Endothelial cell of umbilical vein (primary cell): ENCODE results near the gene TRPC3. TPM values are rescaled to one million over a fixed set of nuclear protein-coding genes. Genes with fewer than 3 reads are reported as not detected.

Experiments used
- BruUV-seq: library from RNA; stranded (reverse); fragments of 400-500 nt; replicated peaks from 2 replicates; lab custom pipeline; 2021; lab: Mats Ljungman, UMichigan
- CTCF ChIA-PET: fragments of 300-600, 350-600 bp; sonication (Branson Sonifier 250); formaldehyde crosslinking; loops from one replicate; lab custom pipeline; 2021; ENCODE audit warnings: antibody characterized with exemption, inconsistent platforms; lab: Charles Lee
- POLR2A ChIA-PET: fragments of 300-600, 350-600 bp; sonication (Branson Sonifier 250); formaldehyde crosslinking; loops from one replicate; lab custom pipeline; 2021; ENCODE audit warnings: antibody characterized with exemption, inconsistent platforms; lab: Charles Lee
- DNase-seq: peaks from one replicate; pipeline ENCODE4 v3.0.0-alpha.2; 2011; ENCODE audit warnings: low read depth, low spot score
- FAIRE-seq: peaks from 2 replicates; lab custom pipeline; 2011; peaks lifted over from hg19 to GRCh38; lab: Jason Lieb, UNC
- H2AFZ ChIP-seq: 2 replicates; pipeline ENCODE4 v1.6.0; 2012; ENCODE audit warnings: low read depth, low read length, control low read depth, inconsistent platforms
- H3K27ac ChIP-seq: 2 replicates; pipeline ENCODE4 v1.5.1; 2011; ENCODE audit warnings: low read depth, mild to moderate bottlenecking, control low read depth, low read length, moderate library complexity; ENCODE audit not compliant: insufficient read depth
- H3K27me3 ChIP-seq, 2 experiments: 2 replicates each; pipeline versions ENCODE4 v1.6.0 to v1.6.1; 2011; ENCODE audit warnings: low read length in 2 of 2, mixed read lengths in 1 of 2; ENCODE audit not compliant: control insufficient read depth in 2 of 2, insufficient read depth in 2 of 2
- H3K36me3 ChIP-seq, 2 experiments: 2 replicates in 1 of 2; 3 replicates in 1 of 2; pipeline ENCODE4 v1.5.1; 2011; ENCODE audit warnings: low read length in 2 of 2, mild to moderate bottlenecking in 1 of 2, moderate library complexity in 1 of 2; ENCODE audit not compliant: control insufficient read depth in 2 of 2, insufficient read depth in 2 of 2; ENCODE audit errors: extremely low read depth in 1 of 2
- H3K4me1 ChIP-seq: 3 replicates; pipeline ENCODE4 v1.5.1; 2011; ENCODE audit warnings: mild to moderate bottlenecking, low read length; ENCODE audit not compliant: control insufficient read depth, insufficient read depth; ENCODE audit errors: extremely low read depth
- H3K4me2 ChIP-seq: 2 replicates; pipeline ENCODE4 v1.6.1; 2011; ENCODE audit warnings: low read length, control low read depth, mixed read lengths; ENCODE audit not compliant: insufficient read depth
- H3K4me3 ChIP-seq, 3 experiments: fragments of 200-600 bp in 1 of 3; sonication (generic), shearing (Covaris generic) in 1 of 3; replicated peaks in 1 of 3; 2 replicates each; pipeline ENCODE4 v1.5.1; 2011 to 2016; ENCODE audit warnings: control low read depth in 3 of 3, low read length in 3 of 3, mild to moderate bottlenecking in 2 of 3, inconsistent platforms in 1 of 3, low read depth in 1 of 3, moderate library complexity in 1 of 3; ENCODE audit not compliant: insufficient read depth in 1 of 3
- H3K79me2 ChIP-seq: 2 replicates; pipeline ENCODE4 v1.6.0; 2012; ENCODE audit warnings: low read length, inconsistent platforms; ENCODE audit not compliant: control insufficient read depth, insufficient read depth
- H3K9ac ChIP-seq: replicated peaks from 2 replicates; pipeline ENCODE3; 2011; ENCODE audit warnings: low read length, control low read depth; ENCODE audit not compliant: insufficient read depth; ENCODE audit errors: extremely low read depth
- H3K9me1 ChIP-seq: replicated peaks from 3 replicates; pipeline ENCODE4 v1.6.0; 2011; ENCODE audit warnings: mild to moderate bottlenecking, low read length; ENCODE audit not compliant: control insufficient read depth, insufficient read depth; ENCODE audit errors: extremely low read depth
- H3K9me3 ChIP-seq: replicated peaks from 2 replicates; pipeline ENCODE4 v1.5.1; 2012; ENCODE audit warnings: low read length, inconsistent platforms; ENCODE audit not compliant: control insufficient read depth, insufficient read depth
- H4K20me1 ChIP-seq: replicated peaks from 2 replicates; pipeline ENCODE3; 2011; ENCODE audit warnings: mild to moderate bottlenecking, low read length; ENCODE audit not compliant: control insufficient read depth, insufficient read depth; ENCODE audit errors: extremely low read depth
- EZH2 ChIP-seq: IDR thresholded peaks from 2 replicates; pipeline ENCODE4 v1.6.1; 2012; ENCODE audit warnings: borderline replicate concordance, low read depth, mild to moderate bottlenecking, moderate library complexity, low read length, inconsistent platforms; ENCODE audit not compliant: severe bottlenecking
- FOS ChIP-seq: IDR thresholded peaks from 2 replicates; pipeline ENCODE4 v1.6.1; 2011; ENCODE audit warnings: mild to moderate bottlenecking, low read length, moderate library complexity, borderline replicate concordance; ENCODE audit not compliant: insufficient read depth
- MYC ChIP-seq: IDR thresholded peaks from one replicate; pipeline ENCODE4 v1.6.1; 2011; ENCODE audit warnings: mild to moderate bottlenecking, low read depth, low read length
- dilution Hi-C: fragments of 300-500 bp; cut with MboI; formaldehyde crosslinking; loops from one replicate; pipeline ENCODE4 v1.15.0; 2019; ENCODE audit warnings: low sequenced_read_pairs; ENCODE audit not compliant: extremely low pct_ligation_motif_present
- intact Hi-C: fragments of 100-400 bp; cut with micrococcal nuclease; formaldehyde crosslinking; loops from one replicate; pipeline ENCODE4 v1.10.0; 2022
- polyA plus RNA-seq, 4 experiments: library from polyadenylated mRNA; depleted of rRNA in 3 of 4; stranded (reverse) in 3 of 4; unstranded in 1 of 4; fragments of >200 nt; gene quantifications; 2 replicates each; pipeline versions ENCODE4 v1.2.1 to v1.2.3, GENCODE V29; 2011 to 2012; ENCODE audit warnings: missing spikeins in 1 of 4
- total RNA-seq: library from RNA; stranded (reverse); gene quantifications from 2 replicates; pipeline ENCODE4 v1.2.3, GENCODE V29; 2021
- TF ChIP-seq, protein P1 (sequence below), 2 donors: IDR thresholded peaks; 1 replicate in 1 of 2; 2 replicates in 1 of 2; pipeline ENCODE4 v1.5.1; 2011; ENCODE audit warnings: low read length in 2 of 2, mild to moderate bottlenecking in 2 of 2, moderate library complexity in 2 of 2, control low read depth in 1 of 2, inconsistent platforms in 1 of 2, low read depth in 1 of 2; ENCODE audit not compliant: insufficient read depth in 1 of 2; ENCODE audit errors: extremely low read depth in 1 of 2
- TF ChIP-seq, protein P2 (sequence below): IDR thresholded peaks from 2 replicates; pipeline ENCODE4 v1.6.1; 2011; ENCODE audit not compliant: insufficient read depth, insufficient read length

TRPC3 gene
- total and polyA plus RNA-seq, 2 donors (not counting 3 experiments of a cell fraction or from before 2014, with no cell fraction given) = not detected

DNA sequence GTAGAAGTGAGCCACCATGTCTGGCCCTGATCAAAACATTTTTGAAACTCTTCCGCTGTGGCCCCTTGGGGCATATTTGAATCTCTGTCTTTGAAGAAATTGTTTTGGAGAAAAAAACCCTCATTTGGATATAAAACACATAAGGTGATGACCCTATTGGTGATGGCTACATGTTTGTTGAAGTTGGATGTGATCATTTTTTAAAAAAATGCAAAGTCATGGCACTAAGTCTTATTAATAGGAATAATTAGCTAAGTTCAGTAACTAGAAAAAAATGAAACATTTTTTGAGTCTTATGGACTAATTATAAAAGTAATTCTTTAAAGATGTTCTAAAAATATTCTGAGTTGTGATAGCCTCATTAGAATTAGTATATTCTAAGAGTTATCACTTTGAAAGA is 63.7 kb downstream of the TRPC3 start:
- Histone ChIP-seq H3K79me2 (no peaks in the 10 kb centered on the region), H3K4me3 (no peak overlapping the region), H3K27ac (no peak overlapping the region), H3K27me3 (peaks cover 5 to 17% of the 10 kb centered on the region in 2 experiments), H3K4me1 (no peaks in the 10 kb centered on the region), H3K9me3 (no peaks in the 10 kb centered on the region), H3K9me1 (no peaks in the 10 kb centered on the region), H2AFZ (no peak overlapping the region), H3K9ac (no peak overlapping the region), H4K20me1 (no peaks in the 10 kb centered on the region), H3K36me3 (no peaks in the 10 kb centered on the region), H3K4me2 (no peak overlapping the region)
- POLR2A ChIA-PET = no interaction called here
- intact Hi-C loops = no loop called here
- TF ChIP-seq EZH2 = no peak
- no peak for TF ChIP-seq MYC
- TF ChIP-seq FOS = no peak
- TF ChIP-seq, protein P1, sequence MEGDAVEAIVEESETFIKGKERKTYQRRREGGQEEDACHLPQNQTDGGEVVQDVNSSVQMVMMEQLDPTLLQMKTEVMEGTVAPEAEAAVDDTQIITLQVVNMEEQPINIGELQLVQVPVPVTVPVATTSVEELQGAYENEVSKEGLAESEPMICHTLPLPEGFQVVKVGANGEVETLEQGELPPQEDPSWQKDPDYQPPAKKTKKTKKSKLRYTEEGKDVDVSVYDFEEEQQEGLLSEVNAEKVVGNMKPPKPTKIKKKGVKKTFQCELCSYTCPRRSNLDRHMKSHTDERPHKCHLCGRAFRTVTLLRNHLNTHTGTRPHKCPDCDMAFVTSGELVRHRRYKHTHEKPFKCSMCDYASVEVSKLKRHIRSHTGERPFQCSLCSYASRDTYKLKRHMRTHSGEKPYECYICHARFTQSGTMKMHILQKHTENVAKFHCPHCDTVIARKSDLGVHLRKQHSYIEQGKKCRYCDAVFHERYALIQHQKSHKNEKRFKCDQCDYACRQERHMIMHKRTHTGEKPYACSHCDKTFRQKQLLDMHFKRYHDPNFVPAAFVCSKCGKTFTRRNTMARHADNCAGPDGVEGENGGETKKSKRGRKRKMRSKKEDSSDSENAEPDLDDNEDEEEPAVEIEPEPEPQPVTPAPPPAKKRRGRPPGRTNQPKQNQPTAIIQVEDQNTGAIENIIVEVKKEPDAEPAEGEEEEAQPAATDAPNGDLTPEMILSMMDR (IDR thresholded peaks at IDR 0.05; ENCODE audit: extremely low read depth in 1 of 2, insufficient read depth in 1 of 2, low read depth in 1 of 2, low read length in 2 of 2) = no peak
- DNase-seq (no peak), FAIRE-seq (no peak)
- CTCF ChIA-PET = interaction anchor here (0.6 kb wide), 1 partner anchor 12 kb away, joined by 3 read pairs; no protein-coding TSS in a partner anchor
- no TSS peak for BruUV-seq
- dilution Hi-C loops = no loop called here

DNA sequence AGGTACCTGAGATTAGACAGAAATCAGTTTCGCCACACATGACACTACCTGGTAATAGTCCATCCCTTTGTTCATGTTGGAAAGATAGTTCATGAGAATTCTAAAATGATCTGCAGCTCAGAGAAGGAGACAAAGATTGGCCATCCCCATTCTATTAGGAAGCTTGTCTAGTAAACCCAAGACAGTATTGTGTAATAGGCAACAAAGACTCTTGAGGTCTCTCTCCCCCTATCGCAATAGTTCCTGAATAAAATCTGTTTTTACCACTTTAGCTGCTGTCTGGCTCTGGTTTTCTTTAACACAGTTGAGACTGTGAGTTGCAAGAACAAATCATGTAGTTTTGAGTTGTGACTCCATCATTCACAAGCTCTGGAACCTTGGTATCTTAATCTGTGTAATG is 66.7 kb downstream of the TRPC3 start:
- no peak for FAIRE-seq

More for the DNA sequence above, 66.7 kb downstream of the TRPC3 start:
- DNase-seq = no peak
- Histone ChIP-seq H3K27me3 (peaks cover 8 to 33% of the 10 kb centered on the region in 2 experiments), H3K9me3 (no peaks in the 10 kb centered on the region), H3K4me1 (no peaks in the 10 kb centered on the region), H3K4me3 (no peak overlapping the region), H4K20me1 (no peaks in the 10 kb centered on the region), H3K36me3 (no peaks in the 10 kb centered on the region), H3K4me2 (no peak overlapping the region), H3K9ac (no peak overlapping the region), H3K79me2 (no peaks in the 10 kb centered on the region), H2AFZ (no peak overlapping the region), H3K9me1 (no peaks in the 10 kb centered on the region), H3K27ac (no peak overlapping the region)
- POLR2A ChIA-PET = no interaction called here
- dilution Hi-C loops (no loop called here), intact Hi-C loops (no loop called here)
- TF ChIP-seq, protein P1 (IDR thresholded peaks at IDR 0.05; ENCODE audit: extremely low read depth in 1 of 2, insufficient read depth in 1 of 2, low read depth in 1 of 2, low read length in 2 of 2) = no peak
- TF ChIP-seq, protein P2, sequence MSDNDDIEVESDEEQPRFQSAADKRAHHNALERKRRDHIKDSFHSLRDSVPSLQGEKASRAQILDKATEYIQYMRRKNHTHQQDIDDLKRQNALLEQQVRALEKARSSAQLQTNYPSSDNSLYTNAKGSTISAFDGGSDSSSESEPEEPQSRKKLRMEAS = no peak
- no TSS peak for BruUV-seq
- CTCF ChIA-PET = interaction anchor here (1.5 to 3.1 kb wide), 4 partner anchors 9 to 691 kb away, joined by 3 to 10 read pairs (median 4); partner anchors contain the start of gene BBS7
